DOHH2 (cell line): ENCODE results near the gene PTPN4.

Experiments
- H3F3A ChIP-seq: fragments of 200-600 bp; sonication (generic), shearing (Covaris generic); 2 replicates; pipeline ENCODE4 v1.6.0; 2016; ENCODE audit warnings: antibody characterized with exemption, mild to moderate bottlenecking; ENCODE audit not compliant: control insufficient read depth, insufficient read depth
- H3K27ac ChIP-seq: fragments of 200-600 bp; sonication (generic); 2 replicates; pipeline ENCODE4 v1.5.1; 2014; ENCODE audit warnings: low read depth, mild to moderate bottlenecking, low read length, moderate library complexity
- H3K27me3 ChIP-seq: fragments of 200-600 bp; sonication (generic); 2 replicates; pipeline ENCODE4 v1.6.1; 2014; ENCODE audit warnings: mild to moderate bottlenecking, low read length, mixed read lengths; ENCODE audit not compliant: control insufficient read depth
- H3K36me3 ChIP-seq: fragments of 200-600 bp; sonication (generic); 2 replicates; pipeline ENCODE4 v1.6.1; 2014; ENCODE audit warnings: mild to moderate bottlenecking, low read length, moderate library complexity, mixed read lengths; ENCODE audit not compliant: control insufficient read depth
- H3K4me1 ChIP-seq: fragments of 200-600 bp; sonication (generic); 2 replicates; pipeline ENCODE4 v1.6.1; 2014; ENCODE audit warnings: mild to moderate bottlenecking, low read length, mixed read lengths; ENCODE audit not compliant: control insufficient read depth
- H3K4me2 ChIP-seq: fragments of 200-600 bp; sonication (generic); 2 replicates; pipeline ENCODE4 v1.6.0; 2014; ENCODE audit warnings: mild to moderate bottlenecking, low read length, moderate library complexity
- H3K4me3 ChIP-seq: fragments of 200-600 bp; sonication (generic); 2 replicates; pipeline ENCODE4 v1.5.1; 2014; ENCODE audit warnings: mild to moderate bottlenecking, low read length, mixed read lengths
- H3K79me2 ChIP-seq: fragments of 200-600 bp; sonication (generic); 2 replicates; pipeline ENCODE4 v1.6.1; 2014; ENCODE audit warnings: mild to moderate bottlenecking, low read length, mixed read lengths; ENCODE audit not compliant: control insufficient read depth
- H3K9me2 ChIP-seq: fragments of 200-600 bp; sonication (generic); replicated peaks from 2 replicates; pipeline ENCODE4 v1.6.1; 2014; ENCODE audit warnings: mild to moderate bottlenecking, low read length, mixed read lengths; ENCODE audit not compliant: control insufficient read depth
- H3K9me3 ChIP-seq: fragments of 200-600 bp; sonication (generic); 2 replicates; pipeline ENCODE4 v1.6.1; 2014; ENCODE audit warnings: antibody characterized with exemption, low read length, mixed read lengths; ENCODE audit not compliant: control insufficient read depth, insufficient read depth
- H4K20me1 ChIP-seq: fragments of 200-600 bp; sonication (generic); 2 replicates; pipeline ENCODE4 v1.6.0; 2014; ENCODE audit warnings: low read depth, mild to moderate bottlenecking, antibody characterized with exemption, low read length, moderate library complexity; ENCODE audit not compliant: control insufficient read depth, insufficient read depth
- EZH2phosphoT487 ChIP-seq: fragments of 200-600 bp; sonication (generic); IDR thresholded peaks from 2 replicates; pipeline ENCODE4 v1.6.1; 2017; ENCODE audit warnings: borderline replicate concordance, mild to moderate bottlenecking, antibody characterized with exemption, low read length, moderate library complexity, mixed read lengths
- TF ChIP-seq, protein P1 (sequence below): fragments of 200-600 bp; sonication (generic); IDR thresholded peaks from one replicate; pipeline ENCODE4 v1.5.1; 2014; ENCODE audit warnings: antibody characterized with exemption, mild to moderate bottlenecking, low read depth, low read length; ENCODE audit not compliant: poor library complexity, severe bottlenecking

Gene PTPN4

DNA sequence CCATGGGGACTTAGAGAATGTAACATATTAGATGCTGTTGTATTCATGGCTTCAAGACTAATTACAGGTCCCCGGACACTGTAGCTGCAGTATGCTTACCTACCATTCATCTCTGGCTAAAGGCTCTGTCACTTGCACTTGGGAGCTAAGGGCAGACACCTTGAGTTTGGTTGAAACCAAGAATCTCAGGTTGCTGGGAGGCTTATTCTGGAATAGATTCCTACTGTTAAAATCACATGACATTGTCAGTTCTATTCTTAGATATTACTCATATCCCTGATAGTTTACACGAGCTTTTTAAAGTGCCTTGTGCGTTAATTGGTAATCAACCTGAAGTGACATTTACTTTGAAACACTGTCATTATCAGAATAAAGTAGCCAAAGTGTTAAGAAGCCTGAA lies 180.2 kb downstream of the PTPN4 start:
- H3K4me1 ChIP-seq = peaks cover 10% of the 10 kb centered on the region

DNA sequence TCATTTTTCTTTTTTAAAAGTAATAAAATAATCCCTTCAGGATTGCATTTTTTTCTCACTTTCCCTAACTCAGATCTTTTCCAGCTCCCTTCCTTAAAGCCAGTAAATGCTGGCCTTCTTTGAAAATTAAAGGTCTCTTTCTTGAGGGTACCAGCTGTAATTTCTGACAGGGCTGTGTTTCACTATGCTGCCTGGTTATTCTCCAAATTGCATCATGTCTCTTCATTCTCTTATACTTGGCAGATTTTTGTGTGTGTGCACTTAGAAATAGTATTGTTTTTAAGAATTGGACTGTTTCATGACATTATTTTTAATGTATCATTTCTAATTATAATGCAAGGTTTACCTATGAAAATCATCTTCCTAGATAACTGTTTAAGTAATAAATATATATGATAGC lies 181.1 kb downstream of the PTPN4 start:
- H3F3A ChIP-seq = no peaks in the 10 kb centered on the region
- no peaks in the 10 kb centered on the region for H3K9me2 ChIP-seq
- no peak overlapping the region for H3K4me2 ChIP-seq
- no peaks in the 10 kb centered on the region for H3K36me3 ChIP-seq
- peaks cover 10% of the 10 kb centered on the region for H3K4me1 ChIP-seq
- H3K9me3 ChIP-seq = no peaks in the 10 kb centered on the region
- H3K79me2 ChIP-seq = no peaks in the 10 kb centered on the region
- H3K27me3 ChIP-seq = no peaks in the 10 kb centered on the region
- H3K4me3 ChIP-seq = no peak overlapping the region
- TF ChIP-seq, protein P1, sequence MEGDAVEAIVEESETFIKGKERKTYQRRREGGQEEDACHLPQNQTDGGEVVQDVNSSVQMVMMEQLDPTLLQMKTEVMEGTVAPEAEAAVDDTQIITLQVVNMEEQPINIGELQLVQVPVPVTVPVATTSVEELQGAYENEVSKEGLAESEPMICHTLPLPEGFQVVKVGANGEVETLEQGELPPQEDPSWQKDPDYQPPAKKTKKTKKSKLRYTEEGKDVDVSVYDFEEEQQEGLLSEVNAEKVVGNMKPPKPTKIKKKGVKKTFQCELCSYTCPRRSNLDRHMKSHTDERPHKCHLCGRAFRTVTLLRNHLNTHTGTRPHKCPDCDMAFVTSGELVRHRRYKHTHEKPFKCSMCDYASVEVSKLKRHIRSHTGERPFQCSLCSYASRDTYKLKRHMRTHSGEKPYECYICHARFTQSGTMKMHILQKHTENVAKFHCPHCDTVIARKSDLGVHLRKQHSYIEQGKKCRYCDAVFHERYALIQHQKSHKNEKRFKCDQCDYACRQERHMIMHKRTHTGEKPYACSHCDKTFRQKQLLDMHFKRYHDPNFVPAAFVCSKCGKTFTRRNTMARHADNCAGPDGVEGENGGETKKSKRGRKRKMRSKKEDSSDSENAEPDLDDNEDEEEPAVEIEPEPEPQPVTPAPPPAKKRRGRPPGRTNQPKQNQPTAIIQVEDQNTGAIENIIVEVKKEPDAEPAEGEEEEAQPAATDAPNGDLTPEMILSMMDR = no peak
- TF ChIP-seq EZH2phosphoT487 = no peak
- no peak overlapping the region for H3K27ac ChIP-seq
- H4K20me1 ChIP-seq = no peaks in the 10 kb centered on the region

More for the DNA sequence above, 180.2 kb downstream of the PTPN4 start:
- no peak overlapping the region for H3K4me2 ChIP-seq
- H3K4me3 ChIP-seq = no peak overlapping the region
- no peaks in the 10 kb centered on the region for H4K20me1 ChIP-seq
- H3F3A ChIP-seq = no peaks in the 10 kb centered on the region
- no peaks in the 10 kb centered on the region for H3K36me3 ChIP-seq
- no peaks in the 10 kb centered on the region for H3K9me2 ChIP-seq
- no peaks in the 10 kb centered on the region for H3K27me3 ChIP-seq
- H3K79me2 ChIP-seq = no peaks in the 10 kb centered on the region
- H3K9me3 ChIP-seq = no peaks in the 10 kb centered on the region
- TF ChIP-seq, protein P1 = no peak
- TF ChIP-seq EZH2phosphoT487 = no peak
- H3K27ac ChIP-seq = no peak overlapping the region

DNA sequence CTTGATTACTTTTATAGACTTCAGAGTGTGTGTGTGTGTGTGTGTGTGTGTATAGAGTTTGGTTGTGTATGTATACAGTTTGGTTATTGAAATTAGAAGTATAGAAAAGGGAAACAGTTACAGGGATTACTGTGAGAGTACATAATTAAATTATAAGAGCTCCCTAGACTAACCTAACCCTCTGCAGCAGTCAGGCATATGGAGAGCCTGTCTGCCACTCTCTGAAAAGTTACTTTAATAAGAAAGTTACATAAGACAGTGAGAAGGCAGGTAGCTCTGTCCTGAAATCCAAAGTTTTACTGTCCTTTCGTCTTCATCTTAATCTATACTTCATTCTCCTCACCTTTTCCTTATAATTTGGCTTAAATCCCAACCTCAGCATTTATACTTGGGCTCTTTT lies 181.7 kb downstream of the PTPN4 start:
- H3K36me3 ChIP-seq = no peaks in the 10 kb centered on the region
- no peaks in the 10 kb centered on the region for H3K9me3 ChIP-seq
- H3F3A ChIP-seq = no peaks in the 10 kb centered on the region
- no peaks in the 10 kb centered on the region for H3K27me3 ChIP-seq
- H3K4me1 ChIP-seq = peaks cover 10% of the 10 kb centered on the region
- H3K79me2 ChIP-seq = no peaks in the 10 kb centered on the region
- H3K27ac ChIP-seq = no peak overlapping the region
- TF ChIP-seq, protein P1 = no peak
- no peak for TF ChIP-seq EZH2phosphoT487
- no peaks in the 10 kb centered on the region for H3K9me2 ChIP-seq
- no peaks in the 10 kb centered on the region for H4K20me1 ChIP-seq
- H3K4me2 ChIP-seq = no peak overlapping the region
- H3K4me3 ChIP-seq = no peak overlapping the region

DNA sequence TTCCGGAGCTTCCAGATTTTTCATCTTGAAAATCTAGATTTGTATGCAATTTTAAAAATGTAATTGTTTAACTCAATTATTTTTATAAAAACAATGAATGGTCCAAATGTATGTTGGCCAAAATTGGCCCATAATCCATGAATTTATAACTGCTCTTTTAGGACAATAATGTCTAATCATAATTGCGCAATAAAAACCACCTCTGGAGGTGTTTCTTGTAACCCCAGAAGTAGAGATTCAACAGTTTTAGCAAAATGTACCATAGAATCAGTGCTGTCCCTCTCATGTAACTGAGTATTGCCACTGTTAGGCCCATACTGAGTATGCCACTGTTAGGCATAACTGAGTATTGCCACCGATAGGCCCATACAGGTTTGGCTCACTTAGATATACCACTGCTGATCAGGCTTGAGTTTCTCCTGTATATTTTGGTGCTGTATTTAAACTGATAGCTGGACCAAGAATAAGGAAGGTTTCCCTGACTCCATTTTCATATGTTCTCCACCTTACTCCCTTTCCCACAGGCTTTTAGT lies 182.3 kb downstream of the PTPN4 start:
- Histone ChIP-seq H4K20me1 (no peaks in the 10 kb centered on the region), H3K4me3 (no peak overlapping the region), H3K4me2 (peak overlapping the region; percentile 18), H3K79me2 (no peaks in the 10 kb centered on the region), H3F3A (no peaks in the 10 kb centered on the region), H3K9me3 (no peaks in the 10 kb centered on the region), H3K27me3 (no peaks in the 10 kb centered on the region), H3K36me3 (no peaks in the 10 kb centered on the region), H3K9me2 (no peaks in the 10 kb centered on the region), H3K27ac (no peak overlapping the region), H3K4me1 (peaks cover 10% of the 10 kb centered on the region)
- TF ChIP-seq, protein P1 = no peak
- no peak for TF ChIP-seq EZH2phosphoT487
